Epithelial cell of proximal tubule (primary cell): ENCODE measurements around the gene ACP2. TPM values are rescaled to one million over a fixed set of nuclear protein-coding genes. Genes with fewer than 3 reads are reported as not detected.

ENCODE experiments used
- DNase-seq: peaks from one replicate; pipeline ENCODE4 v3.0.0-alpha.2; 2011; ENCODE audit warnings: low read depth
- H3K4me3 ChIP-seq: 2 replicates; pipeline ENCODE4 v1.5.1; 2011; ENCODE audit warnings: low read depth, mild to moderate bottlenecking, low read length
- CTCF ChIP-seq: conservative IDR thresholded peaks from 2 replicates; pipeline ENCODE4 v1.5.1; 2012; ENCODE audit warnings: low read depth, mild to moderate bottlenecking, low read length
- total RNA-seq: library from RNA; depleted of rRNA; stranded (reverse); fragments of >200 nt; gene quantifications from 2 replicates; pipeline ENCODE4 v1.2.3, GENCODE V29; 2015

The ACP2 gene
- total RNA-seq, 1 donor from 2014 or later = 32.3 TPM

GRCh38 chr11:47244448-47245350 is 3.9 kb downstream of the ACP2 start:
- no peak for TF ChIP-seq CTCF
- no peak overlapping the region for H3K4me3 ChIP-seq
- DNase-seq = no peak

GRCh38 chr11:47243454-47243853 is 5.2 kb downstream of the ACP2 start:
- TF ChIP-seq CTCF = no peak
- no peak overlapping the region for H3K4me3 ChIP-seq
- DNase-seq = no peak

- H3K4me3 ChIP-seq = no peak overlapping the region
- TF ChIP-seq CTCF = no peak
- no peak for DNase-seq
These were observed 5.9 kb downstream of the ACP2 start for GRCh38 chr11:47242596-47243192.

- no peak overlapping the region for H3K4me3 ChIP-seq
- DNase-seq = no peak
- no peak for TF ChIP-seq CTCF
These were observed 6.7 kb downstream of the ACP2 start for GRCh38 chr11:47241841-47242301.

GRCh38 chr11:47239852-47240251 is 8.8 kb downstream of the ACP2 start:
- DNase-seq = no peak
- no peak for TF ChIP-seq CTCF
- H3K4me3 ChIP-seq = no peak overlapping the region

GRCh38 chr11:47236482-47236881 is 12.1 kb downstream of the ACP2 start:
- no peak for DNase-seq
- no peak for TF ChIP-seq CTCF
- no peak overlapping the region for H3K4me3 ChIP-seq
